GM19455 (cell line): Measurements from ENCODE around the gene CYTH2.

ENCODE experiments used
- ATAC-seq: cut with Tn5 transposase; IDR thresholded peaks from one replicate; pipeline ENCODE4 v1.9.1; 2021; ENCODE audit not compliant: unreplicated experiment

CYTH2 gene

GRCh38 chr19:48469289-48469881 lies at the start of gene CYTH2:
CYTH2 (plus strand) TSS chr19:48469369; CDS start chr19:48469508, 139 bp downstream.
- peak; percentile 31 for ATAC-seq

GRCh38 chr19:48421548-48421947 lies 47.6 kb upstream of the CYTH2 start:
- ATAC-seq, result no peak

- ATAC-seq, result no peak
Measured at GRCh38 chr19:48424694-48425219, 44.4 kb upstream of the CYTH2 start.

GRCh38 chr19:48428670-48429069 lies 40.5 kb upstream of the CYTH2 start:
- ATAC-seq, result no peak

- ATAC-seq, result no peak
Measured at GRCh38 chr19:48433337-48433736, 35.8 kb upstream of the CYTH2 start.

- no peak for ATAC-seq
Measured at GRCh38 chr19:48436586-48436985, 32.6 kb upstream of the CYTH2 start.

- ATAC-seq, result no peak
Measured at GRCh38 chr19:48441360-48442050, 27.7 kb upstream of the CYTH2 start.

- no peak for ATAC-seq
Measured at GRCh38 chr19:48442116-48443035, 26.8 kb upstream of the CYTH2 start.

GRCh38 chr19:48443256-48443655 lies 25.9 kb upstream of the CYTH2 start:
- no peak for ATAC-seq

- no peak for ATAC-seq
Measured at GRCh38 chr19:48443731-48444128, 25.4 kb upstream of the CYTH2 start.

GRCh38 chr19:48444129-48444935 lies 24.8 kb upstream of the CYTH2 start:
- no peak for ATAC-seq

- no peak for ATAC-seq
Measured at GRCh38 chr19:48444936-48445200, 24.3 kb upstream of the CYTH2 start.

GRCh38 chr19:48445256-48445605 lies 23.9 kb upstream of the CYTH2 start:
- ATAC-seq, result peak; percentile 29

GRCh38 chr19:48445606-48446481 lies 23.3 kb upstream of the CYTH2 start, which contains the start of gene GRWD1:
GRWD1 (plus strand) TSS chr19:48445983; CDS start chr19:48446006, 23 bp downstream.
- peak; percentile 78 for ATAC-seq

- ATAC-seq, result no peak
Measured at GRCh38 chr19:48446579-48446978, 22.6 kb upstream of the CYTH2 start.

GRCh38 chr19:48448563-48448962 lies 20.6 kb upstream of the CYTH2 start:
- no peak for ATAC-seq

- ATAC-seq, result no peak
Measured at GRCh38 chr19:48450441-48450840, 18.7 kb upstream of the CYTH2 start.

- no peak for ATAC-seq
Measured at GRCh38 chr19:48450863-48451262, 18.3 kb upstream of the CYTH2 start.

- ATAC-seq, result no peak
Measured at GRCh38 chr19:48451624-48452023, 17.5 kb upstream of the CYTH2 start.
